CD4-positive, alpha-beta T cell treated with Interferon alpha-2 for 1 hour (primary cell): ENCODE data around the gene MRPS15.

Source experiments
- DNase-seq, 2 donors: peaks; one replicate each; pipeline ENCODE4 v3.0.0-alpha.2; 2020 to 2022

The MRPS15 gene

DNA sequence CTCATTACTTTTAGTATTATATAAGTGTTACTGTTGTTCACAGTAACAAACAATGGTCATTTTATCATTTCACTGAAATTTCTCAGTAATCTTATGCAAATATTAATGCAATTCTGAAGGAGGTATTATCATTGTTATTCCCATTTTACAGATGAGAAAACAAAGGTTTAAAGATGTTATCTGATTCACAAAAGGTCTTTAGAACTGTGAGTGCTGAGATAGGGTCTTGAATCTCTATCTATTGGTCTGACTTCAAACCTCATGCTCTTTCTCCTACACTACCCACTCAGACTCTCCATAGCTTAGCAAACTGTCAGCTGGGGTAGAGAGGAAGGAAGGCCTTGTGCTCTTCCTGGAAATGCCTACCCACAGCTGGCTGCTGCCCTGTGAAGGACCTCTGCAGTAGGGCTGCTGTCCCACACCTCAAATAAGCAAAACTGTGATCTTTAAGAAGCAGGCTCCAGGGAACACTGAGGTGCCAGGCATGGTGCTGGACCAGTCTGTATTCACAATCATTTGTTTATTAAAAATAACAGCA is 7.7 kb downstream of the MRPS15 start:
- DNase-seq, result no peak

DNA sequence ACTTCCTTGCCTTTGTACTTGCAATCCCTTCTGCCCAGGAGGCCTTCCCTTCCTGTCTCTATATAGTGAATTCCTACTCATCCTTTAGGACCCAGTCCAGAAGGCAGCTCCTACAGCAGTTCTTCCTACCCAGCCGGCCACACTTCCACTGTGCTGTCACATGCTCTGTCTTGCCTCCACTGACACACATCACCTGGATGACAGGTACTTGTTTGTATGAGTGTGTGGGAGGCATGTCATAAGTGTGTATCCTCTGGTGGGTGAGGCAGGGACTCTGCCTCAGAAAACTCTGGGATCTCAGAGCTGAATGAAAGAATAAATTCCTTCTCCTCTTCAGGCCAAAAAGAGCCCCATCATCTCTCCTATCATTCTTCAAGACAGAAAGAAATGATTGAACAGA is 8.8 kb downstream of the MRPS15 start:
- no peak for DNase-seq

DNA sequence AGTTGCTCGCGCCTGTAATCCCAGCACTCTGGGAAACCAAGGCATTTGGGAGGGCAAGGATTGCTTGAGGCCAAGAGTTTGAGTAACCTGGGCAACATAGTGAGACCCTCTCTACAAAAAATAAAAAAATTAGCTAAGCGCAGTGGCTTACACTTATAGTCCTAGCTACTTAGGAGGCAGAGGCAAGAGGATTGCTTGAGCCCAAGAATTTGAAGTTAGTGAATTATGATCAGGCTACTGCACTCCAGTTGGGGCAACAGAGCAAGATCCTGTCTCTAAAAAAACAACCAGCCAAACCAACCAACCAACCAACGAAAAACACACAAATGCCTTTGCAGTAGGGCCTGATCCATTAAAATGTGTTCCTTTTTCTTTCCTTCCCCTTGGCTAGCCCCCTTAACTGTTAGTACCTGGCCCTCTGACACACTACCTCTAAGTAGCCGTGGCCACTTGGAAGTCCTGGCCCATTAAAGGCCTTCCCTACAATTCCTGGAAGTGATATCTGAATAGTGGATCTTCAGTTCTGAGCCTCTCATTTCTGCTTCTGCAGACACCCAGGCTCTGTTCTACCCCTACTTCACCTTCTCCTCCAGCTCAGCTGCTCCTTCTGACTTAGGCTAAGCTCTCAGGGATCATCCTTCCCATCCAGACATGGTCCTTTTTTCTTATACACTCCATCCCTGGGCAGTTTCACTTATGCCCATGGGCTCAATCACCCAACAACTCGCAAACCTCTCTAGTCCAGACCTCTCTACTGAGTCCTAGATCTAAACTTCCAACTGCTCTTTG is 10.4 kb downstream of the MRPS15 start:
- no peak for DNase-seq

DNA sequence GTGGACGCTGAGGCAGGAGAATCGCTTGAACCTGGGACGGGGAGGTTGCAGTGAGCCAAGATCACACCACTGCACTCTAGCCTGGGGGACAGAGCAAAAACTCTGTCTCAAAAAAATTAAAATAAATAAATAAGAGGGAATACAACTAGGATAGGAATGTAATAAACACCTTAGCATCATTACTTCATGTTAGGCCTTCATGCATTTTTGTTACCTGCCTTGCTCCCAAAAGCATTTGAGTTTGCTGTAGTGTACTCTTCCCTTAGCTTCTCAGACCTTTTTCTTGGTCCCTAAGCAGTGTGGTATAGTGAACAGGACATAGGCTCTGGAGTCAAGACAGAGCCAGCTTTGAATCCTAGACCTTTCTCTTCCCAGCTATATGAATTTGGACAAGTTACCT is 11.1 kb downstream of the MRPS15 start:
- DNase-seq, result no peak

DNA sequence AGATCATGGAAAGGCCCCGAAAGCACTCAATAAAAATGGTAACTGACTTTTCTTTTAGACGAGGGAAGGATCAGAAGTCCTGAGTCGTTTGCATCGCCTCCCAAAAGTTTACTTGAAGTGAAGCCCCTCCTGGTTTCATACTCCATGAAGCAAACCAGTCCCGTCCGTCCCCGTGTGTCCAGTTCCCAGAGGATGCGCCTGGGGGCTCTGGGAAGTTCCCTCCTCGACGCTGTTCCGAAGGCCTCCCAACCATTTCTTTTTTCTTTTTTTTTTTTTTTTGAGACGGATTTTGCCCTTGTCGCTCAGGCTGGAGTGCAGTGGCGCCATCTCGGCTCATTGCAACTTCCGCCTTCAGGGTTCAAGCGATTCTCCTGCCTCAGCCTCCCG is 13.3 kb downstream of the MRPS15 start:
- no peak for DNase-seq

DNA sequence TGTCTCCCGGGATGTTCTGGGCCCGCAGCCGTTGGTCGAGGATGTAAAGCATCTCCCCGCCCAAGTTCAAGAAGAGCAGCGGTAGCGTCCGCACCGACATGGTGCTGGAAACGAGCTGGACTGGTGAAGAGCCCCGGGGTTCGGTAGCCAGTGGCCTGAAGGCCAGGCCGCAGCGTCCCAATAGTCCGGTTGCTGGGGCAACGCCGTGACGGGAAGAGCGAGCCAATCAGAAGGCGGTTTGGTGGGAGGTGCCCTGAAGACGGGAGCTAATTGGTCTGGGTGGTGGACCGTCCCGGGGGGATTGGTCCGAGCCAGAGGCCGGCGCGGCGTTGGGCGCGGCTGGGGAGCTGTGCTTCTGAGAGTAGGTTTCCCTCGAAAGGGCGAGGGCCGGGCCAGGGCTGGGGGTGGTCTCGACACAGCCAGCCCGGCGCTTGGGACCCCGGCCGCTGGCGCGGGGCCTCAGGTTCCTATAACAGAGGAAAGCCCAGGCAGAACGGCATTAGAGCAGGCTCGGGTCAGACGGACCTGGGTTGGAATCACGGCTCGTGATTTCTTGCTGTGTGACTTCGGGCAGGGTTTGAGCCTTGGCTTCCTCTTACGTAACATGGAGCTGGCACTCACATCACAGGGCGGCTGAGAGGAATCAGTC is 13.8 kb downstream of the MRPS15 start, which contains the start of gene OSCP1:
Gene OSCP1 (minus strand): TSS at position 182 of the 649 bp plus-strand sequence. CDS start 82 bp downstream, at position 100.
- DNase-seq, result peak; percentile 91 to 92

DNA sequence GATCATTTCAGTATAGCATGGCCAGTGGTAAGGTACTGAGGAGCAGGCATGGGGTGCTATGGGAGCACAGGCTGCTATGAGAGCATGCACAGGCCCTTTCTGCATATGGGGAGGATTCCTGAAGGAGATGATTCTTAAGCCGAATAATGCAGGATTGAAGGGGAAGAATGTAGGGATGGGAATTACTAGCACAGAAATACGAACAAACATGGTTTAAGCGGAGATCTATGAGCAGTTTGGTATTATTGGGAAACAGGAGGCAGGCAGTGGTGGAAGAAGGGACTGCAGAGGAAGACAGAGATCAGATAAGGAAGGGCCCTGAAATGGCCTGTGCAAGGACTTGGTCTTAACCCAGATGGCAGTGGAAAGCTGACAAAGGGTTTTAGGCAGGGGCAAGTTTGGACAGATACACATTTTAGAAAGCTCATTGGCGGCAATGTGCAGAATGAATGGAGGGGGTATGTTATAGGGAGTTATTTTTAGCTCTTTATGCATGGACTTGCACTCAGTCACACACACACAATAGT is 15.6 kb downstream of the MRPS15 start:
- no peak for DNase-seq

DNA sequence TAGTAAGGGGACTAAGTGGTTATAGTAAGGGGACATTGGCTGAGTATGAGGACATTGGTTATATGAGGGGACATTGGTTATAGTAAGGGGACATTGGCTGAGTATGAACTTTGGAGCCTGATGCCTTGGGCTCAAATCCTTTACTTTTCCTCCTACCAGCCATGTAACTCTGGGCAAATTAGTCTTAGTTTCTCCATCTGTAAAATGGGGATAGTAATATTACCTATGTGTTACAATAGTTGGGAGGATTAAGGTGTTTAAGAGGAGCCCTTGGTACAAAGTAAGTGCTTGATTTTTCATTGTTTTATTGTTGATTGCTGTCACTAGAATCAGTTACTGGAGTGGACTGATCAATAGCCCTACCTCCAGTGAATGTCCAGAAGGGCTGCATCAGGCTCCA is 16.7 kb downstream of the MRPS15 start:
- no peak for DNase-seq

DNA sequence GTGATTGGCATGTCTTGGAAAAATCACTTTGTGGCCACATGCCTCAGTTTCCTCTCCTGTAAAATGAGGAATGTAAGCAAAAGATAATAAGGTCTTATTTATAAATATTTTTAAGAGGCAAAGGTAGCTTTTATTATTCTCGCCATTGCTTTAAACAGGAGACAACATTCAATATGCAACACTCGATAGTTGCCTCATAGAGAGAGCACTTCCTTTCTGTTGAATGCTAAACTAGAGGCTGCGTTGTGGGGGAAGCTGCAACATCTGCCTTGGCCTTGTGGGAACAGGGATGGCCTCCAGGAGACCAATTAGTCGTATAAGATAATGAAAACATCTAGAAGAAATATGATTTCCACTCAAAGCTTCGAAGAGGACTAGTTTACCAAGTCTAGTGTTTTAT is 17.4 kb downstream of the MRPS15 start:
- DNase-seq, result no peak

DNA sequence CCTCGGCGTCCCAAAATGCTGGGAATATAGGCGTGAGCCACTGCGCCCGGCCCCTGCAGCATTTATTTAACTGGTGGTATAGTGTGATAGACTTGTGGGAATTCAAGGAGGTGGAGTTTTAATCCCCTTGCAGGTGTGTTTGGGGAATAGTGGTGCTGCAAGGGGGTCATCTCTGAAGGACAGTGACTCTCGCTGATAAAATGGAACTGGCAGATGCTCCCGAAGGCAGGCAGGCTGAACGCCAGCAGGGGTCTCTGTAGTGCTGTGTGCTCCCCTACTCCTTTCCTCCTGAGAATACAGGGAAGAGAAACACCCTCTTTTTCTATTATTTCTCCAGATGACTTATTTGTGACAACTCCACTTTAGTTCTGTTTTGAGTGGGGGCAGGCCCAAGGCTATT is 17.9 kb downstream of the MRPS15 start:
- DNase-seq, result peak; percentile 12 to 13

DNA sequence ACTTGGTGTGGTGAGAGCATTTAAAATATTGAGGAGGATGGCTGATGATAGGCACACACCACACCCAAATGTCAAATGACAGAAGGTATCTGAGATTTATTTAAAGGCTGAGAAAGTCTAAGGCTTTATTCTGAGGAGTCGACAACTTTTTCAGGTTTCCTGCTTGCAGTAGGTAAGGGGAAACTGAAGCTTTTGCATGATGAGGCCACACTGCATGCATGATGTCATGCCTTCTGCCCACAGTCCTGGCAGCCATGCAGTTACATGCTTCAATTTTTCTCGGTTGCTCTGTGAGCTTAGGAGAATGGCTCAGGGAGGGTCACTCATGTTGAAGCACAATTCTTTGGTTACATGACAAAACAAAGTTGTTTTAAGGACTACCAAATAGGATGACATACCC is 20.9 kb downstream of the MRPS15 start:
- no peak for DNase-seq

DNA sequence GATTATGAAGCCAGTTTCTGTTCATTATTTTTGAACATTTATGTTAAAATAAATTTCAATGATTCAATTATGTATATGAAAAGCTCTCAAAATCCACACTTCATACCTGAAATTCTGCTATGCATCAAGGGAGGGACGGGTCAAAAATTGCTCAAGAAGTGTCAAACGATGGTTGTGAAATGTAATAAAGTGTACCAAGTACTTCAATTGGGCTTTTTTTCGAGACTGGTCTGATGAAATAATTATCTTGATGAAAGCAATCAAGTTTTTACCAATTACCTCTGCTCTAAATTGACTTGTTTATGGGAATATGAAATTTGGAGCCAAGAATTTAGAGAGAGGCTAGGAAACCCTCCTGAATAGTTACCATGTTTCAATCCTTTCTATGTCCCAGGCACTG is 21.8 kb downstream of the MRPS15 start:
- DNase-seq, result no peak

DNA sequence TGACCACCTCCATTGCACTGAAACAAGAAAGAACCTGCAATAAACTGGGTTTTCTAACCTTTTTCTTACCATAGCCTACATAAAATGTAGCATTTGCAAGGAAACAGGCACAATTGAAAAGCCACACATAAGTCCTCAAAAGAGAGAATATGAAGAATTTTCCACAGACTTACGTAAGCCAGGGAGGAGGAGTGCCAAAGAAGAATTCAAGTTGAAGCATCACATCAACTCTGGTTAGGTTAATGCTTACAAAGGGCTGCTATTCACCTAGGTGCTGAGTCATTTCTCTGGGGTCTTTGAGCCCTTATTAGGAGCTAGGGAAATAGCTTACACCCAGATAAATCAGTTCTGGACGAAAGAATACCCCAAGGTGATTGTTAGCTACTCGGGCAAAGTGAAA is 23.5 kb downstream of the MRPS15 start:
- DNase-seq, result no peak

DNA sequence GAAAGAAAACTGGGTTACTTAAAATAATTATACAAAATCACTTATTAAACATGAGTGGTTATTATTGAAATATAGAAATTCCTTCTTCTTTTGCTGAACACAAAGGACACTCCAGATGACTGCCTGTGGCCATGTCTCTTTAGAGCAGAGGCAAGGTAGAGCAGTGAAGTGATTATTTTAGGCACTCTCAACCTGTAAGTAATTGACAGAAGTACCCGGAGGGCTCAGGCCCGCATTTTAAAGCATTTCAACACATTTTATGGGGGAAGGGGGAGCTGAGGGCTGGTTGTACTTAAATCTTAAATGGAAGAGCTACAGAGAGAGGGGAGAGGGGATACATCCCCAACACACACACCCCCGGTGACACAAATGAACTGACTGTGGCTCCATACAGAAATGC is 24.1 kb downstream of the MRPS15 start:
- no peak for DNase-seq

DNA sequence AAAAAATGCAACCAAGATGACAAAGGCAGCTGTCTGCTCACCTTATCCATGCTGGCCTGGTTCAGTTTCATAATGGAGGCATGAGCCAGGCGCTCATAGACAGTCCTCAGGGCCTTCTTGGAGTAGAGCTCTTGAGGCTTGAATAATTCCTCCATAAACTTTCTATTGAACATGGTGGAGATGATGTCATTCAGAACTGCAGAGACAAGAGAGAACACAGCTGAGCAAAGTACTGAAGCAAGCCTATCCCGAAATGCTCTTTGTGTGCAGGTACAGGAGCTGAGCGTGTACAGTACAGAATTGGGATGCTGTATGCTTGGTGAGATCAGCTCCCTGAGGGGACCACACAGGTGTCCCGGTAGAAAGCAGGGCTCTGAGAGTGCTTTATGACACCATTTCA is 25.5 kb downstream of the MRPS15 start:
- no peak for DNase-seq

DNA sequence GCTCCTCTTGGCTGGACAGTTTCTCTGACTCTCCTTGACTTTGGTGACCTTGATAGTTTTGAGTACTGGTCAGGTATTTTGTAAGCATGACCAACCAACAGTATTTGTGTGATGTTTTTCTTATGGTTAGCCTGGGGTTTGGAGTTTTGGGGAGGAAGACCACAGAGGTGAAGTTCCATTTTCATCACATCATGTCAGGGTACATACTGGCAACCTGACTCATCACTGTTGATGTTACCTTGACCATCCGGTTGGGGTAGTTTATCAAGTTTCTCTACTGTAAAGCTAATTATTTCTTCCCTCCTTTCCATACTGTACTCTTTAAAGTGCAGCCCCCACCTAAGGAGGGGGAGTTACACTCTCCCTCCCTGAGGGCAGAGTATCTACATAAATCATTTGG is 27.4 kb downstream of the MRPS15 start:
- no peak for DNase-seq

DNA sequence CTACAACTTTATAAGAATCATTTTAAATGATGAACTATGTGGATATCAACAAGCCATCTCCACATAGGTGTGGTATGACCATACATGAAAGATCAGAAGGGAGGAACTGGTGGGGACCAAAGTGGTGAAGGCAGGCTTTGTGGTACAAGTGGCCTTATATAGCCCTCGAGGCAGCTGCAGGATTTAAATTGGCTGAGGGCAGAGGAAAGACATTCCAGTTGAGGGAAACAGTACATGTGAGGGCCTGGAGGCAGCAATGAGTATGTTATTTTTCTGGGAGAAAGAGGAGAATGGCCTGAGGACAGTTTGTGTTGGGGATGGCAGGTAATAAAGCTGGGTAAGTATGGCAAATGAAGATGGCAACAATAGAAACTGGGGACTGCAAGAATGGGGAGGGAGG is 31.1 kb downstream of the MRPS15 start:
- DNase-seq, result no peak

DNA sequence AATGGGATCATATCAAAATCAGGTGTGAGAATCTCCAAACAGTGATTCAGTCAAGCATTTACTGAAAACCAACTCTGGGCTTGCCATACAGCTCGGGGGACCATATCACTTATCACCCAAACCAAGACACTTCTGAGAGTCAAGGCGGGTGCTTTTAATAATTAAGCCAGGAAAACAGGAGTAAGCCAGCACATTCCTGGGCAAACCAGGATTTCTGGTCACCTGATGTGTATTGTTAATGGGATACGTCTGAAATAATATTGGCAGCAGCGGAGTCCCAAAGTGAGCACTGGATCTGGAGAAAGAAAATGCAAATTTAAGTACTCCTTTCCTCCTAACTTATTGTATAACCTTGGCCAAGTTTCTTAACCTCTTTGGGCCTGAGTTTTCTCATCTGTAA is 31.6 kb downstream of the MRPS15 start:
- DNase-seq, result no peak

DNA sequence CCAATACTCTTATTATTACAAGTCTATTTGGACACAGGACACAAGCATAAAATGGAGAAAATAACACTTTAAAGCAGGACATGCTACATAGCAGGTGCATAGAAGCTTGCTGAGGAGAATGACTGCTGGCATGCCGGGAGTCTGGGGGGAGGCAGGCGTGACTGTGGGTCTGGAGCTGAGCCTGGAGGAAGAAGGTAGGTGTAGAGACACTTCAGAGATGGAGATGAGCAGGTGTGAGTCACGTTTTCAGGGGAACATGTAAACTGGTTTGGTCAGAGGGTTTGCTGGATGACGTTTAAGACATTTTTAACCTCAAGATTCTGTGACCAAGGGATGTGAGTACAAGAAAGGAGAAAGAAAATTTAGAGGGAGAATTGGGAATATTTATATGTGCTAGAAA is 38.4 kb downstream of the MRPS15 start:
- no peak for DNase-seq

DNA sequence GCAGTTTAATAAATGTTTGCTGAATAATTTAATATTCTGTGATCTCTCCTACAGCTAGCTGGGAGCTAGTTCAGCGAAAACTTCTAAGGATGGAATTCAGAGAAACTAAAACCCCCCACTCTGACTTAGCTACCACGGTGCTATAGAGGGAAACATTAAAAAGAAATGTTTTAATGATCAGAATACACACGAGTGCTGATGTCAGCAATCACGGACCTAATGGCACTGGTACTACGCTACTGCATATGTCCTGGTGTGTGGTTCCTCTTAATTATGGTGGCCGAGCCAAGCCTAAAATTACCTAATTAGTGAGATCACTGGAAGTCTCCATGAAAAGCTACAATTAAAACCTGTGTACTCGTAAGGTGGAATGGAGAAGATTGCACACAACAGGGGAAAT is 42.5 kb downstream of the MRPS15 start:
- no peak for DNase-seq

DNA sequence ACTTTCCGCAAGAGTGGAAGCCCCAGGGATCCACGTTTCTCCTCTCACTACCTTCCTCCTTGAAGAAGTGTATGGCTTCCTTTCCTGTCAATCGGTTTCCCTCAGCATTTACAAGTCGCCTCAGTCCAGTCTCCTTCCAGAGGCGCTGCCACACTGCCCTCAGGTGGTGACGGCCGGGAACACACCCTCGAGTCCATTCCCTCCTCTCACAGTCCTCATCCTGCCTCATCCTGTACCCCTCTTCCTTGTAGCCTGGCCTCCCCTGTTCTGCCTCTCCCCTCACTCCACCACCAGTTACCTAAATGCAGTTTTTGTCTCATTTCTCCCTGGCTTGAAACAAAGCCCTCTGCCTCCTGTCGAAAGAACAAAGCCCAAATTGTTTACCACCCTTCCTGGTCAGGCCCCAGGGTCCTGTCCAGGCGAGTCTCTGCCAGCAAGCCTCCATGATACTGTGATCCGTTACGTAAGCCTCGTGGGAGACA is 43.3 kb downstream of the MRPS15 start:
- peak; percentile 86 to 90 for DNase-seq

DNA sequence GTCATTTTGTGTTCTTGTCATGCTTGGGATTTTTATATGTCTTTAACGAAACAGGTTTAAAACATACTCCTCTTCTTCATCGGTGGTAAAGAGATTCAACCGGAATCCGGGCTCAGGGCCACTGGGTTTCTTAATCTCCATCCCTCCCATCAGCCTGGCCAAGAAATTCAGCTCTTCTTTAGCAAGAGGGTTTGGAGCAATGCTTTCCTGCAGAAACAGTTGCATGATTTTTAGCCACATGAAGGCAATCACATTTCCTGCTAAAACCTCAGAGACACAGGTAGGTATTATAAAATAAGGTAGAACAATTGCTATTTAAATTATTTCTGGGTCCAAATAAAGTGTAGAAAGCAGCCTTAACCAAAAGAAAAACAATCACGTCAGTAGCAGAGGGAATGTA is 43.8 kb downstream of the MRPS15 start:
- no peak for DNase-seq

DNA sequence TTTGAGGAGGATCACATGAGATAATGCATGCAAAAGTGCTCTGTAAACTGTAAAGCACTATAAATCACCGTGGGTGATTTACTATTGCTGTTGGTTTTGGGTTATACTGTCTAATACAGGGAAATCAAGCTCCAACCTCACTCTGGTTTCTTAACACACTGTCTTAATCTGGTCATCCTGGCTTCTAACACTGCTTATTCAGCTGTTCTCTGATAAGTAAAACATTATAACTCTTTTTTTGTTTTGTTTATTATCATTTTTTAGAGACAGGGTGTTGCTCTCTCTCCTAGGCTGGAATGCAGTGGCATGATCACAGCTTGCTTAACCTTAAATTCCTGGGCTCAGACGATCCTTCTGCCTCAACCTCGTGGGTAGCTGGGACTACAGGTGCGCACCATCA is 44.6 kb downstream of the MRPS15 start:
- no peak for DNase-seq

DNA sequence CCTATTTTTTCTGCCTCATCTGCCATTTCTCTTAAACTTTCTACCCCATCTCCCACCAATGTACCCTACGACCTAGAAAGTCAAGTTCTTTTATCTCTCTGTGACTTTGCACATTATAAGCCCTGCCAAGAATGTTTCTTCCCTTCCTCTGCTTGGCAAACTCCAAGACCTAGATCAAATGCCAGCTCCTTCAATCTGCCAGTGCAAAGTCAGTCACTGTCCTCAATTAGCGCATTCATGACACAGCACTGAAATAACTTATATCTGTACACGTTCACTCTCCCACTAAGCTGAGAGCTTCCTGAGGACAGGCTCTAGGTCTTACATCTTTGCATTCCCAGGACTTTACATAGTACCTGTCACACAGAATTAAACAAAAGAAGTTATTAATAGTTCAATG is 45.0 kb downstream of the MRPS15 start:
- DNase-seq, result no peak
